ENCODE data around the gene PRKCA.
"Not testable (repeated sequence)": the region's sequence is repeated elsewhere in the genome, so short reads cannot be mapped to it uniquely, and the experiment has no call there.

The PRKCA gene

GRCh38 chr17:66290101-66290722 lies 12.2 kb upstream of the PRKCA start:
- no peak for DNase-seq

- no peak for DNase-seq
Observed at GRCh38 chr17:66292353-66292752, 10.1 kb upstream of the PRKCA start.

GRCh38 chr17:66296289-66296725 lies 6.1 kb upstream of the PRKCA start:
- no peak for DNase-seq

GRCh38 chr17:66297443-66297842 lies 5.0 kb upstream of the PRKCA start:
- DNase-seq = not testable (repeated sequence)

- DNase-seq = no peak
Observed at GRCh38 chr17:66299711-66300110, 2.7 kb upstream of the PRKCA start.

- no peak for DNase-seq
Observed at GRCh38 chr17:66300956-66301355, 1.5 kb upstream of the PRKCA start.

- no peak for DNase-seq
Observed at GRCh38 chr17:66301367-66301863, 998 bp upstream of the PRKCA start.

- DNase-seq = peak; percentile 64
Observed at GRCh38 chr17:66302761-66303626, 581 bp downstream of the PRKCA start.

GRCh38 chr17:66304304-66305174 lies 2.1 kb downstream of the PRKCA start:
- DNase-seq = no peak

GRCh38 chr17:66306446-66306845 lies 4.0 kb downstream of the PRKCA start:
- DNase-seq = peak; percentile 89

GRCh38 chr17:66307257-66307656 lies 4.8 kb downstream of the PRKCA start:
- DNase-seq = no peak

GRCh38 chr17:66308856-66309255 lies 6.4 kb downstream of the PRKCA start:
- DNase-seq = no peak

- DNase-seq = no peak
Observed at GRCh38 chr17:66309793-66310192, 7.4 kb downstream of the PRKCA start.

- DNase-seq = no peak
Observed at GRCh38 chr17:66310528-66311148, 8.2 kb downstream of the PRKCA start.

- DNase-seq = no peak
Observed at GRCh38 chr17:66312912-66313311, 10.5 kb downstream of the PRKCA start.

- DNase-seq = no peak
Observed at GRCh38 chr17:66313325-66313724, 10.9 kb downstream of the PRKCA start.

GRCh38 chr17:66313995-66314659 lies 11.7 kb downstream of the PRKCA start:
- no peak for DNase-seq

- peak; percentile 72 for DNase-seq
Observed at GRCh38 chr17:66317629-66318028, 15.2 kb downstream of the PRKCA start.

GRCh38 chr17:66319226-66319625 lies 16.8 kb downstream of the PRKCA start:
- DNase-seq = no peak

- no peak for DNase-seq
Observed at GRCh38 chr17:66322764-66323163, 20.4 kb downstream of the PRKCA start.

GRCh38 chr17:66324381-66325004 lies 22.1 kb downstream of the PRKCA start:
- DNase-seq = not testable (repeated sequence)

Measured in fibroblast of skin of scalp (primary cell).